Upper lobe of right lung (tissue), 1 donor: ENCODE results near the gene DUS1L. TPM values are rescaled to one million over a fixed set of nuclear protein-coding genes. Genes with fewer than 3 reads are reported as not detected.

Source experiments
- ATAC-seq: fragments of 200-7000 bp; cut with Tn5 transposase; one replicate; pipeline ENCODE4 v1.9.1; 2020; ENCODE audit warnings: mild to moderate bottlenecking, moderate library complexity
- DNase-seq: peaks from one replicate; pipeline ENCODE4 v3.0.0-alpha.2; 2020
- H3K27ac ChIP-seq: fragments of 200-600 bp; one replicate; pipeline ENCODE4 v1.8.0; 2022
- H3K27me3 ChIP-seq: fragments of 200-600 bp; one replicate; pipeline ENCODE4 v1.8.0; 2022; ENCODE audit warnings: mild to moderate bottlenecking
- H3K36me3 ChIP-seq: fragments of 200-600 bp; one replicate; pipeline ENCODE4 v1.8.0; 2022
- H3K4me1 ChIP-seq: fragments of 200-600 bp; one replicate; pipeline ENCODE4 v1.8.0; 2022
- H3K4me3 ChIP-seq: fragments of 200-600 bp; one replicate; pipeline ENCODE4 v1.8.0; 2022; ENCODE audit warnings: mild to moderate bottlenecking
- H3K9me3 ChIP-seq: fragments of 200-600 bp; one replicate; pipeline ENCODE4 v1.8.0; 2022
- CTCF ChIP-seq: fragments of 200-600 bp; IDR thresholded peaks from one replicate; pipeline ENCODE4 v1.8.0; 2022; ENCODE audit warnings: antibody characterized with exemption
- intact Hi-C: fragments of 100-400 bp; cut with DNase I; formaldehyde crosslinking; loops from one replicate; pipeline ENCODE4 v1.11.0; 2022
- total RNA-seq: library from RNA; stranded (reverse); fragmentation: NEBNext Ultra II Directional; extraction: Animal tissue kit (Norgen Biotek cat#: 25700); gene quantifications from one replicate; pipeline ENCODE4 v1.2.1, GENCODE V29; 2021
- donor health status: DM: no; HTN: yes; CAD: no; lungs with severe emphysema.

DUS1L gene
- total RNA-seq, 1 donor from 2014 or later, result 82.4 TPM

GRCh38 chr17:82112914-82113311 lies 47.3 kb upstream of the DUS1L start:
- no peak for TF ChIP-seq CTCF
- no peak for DNase-seq
- ATAC-seq, result peak; percentile 58

GRCh38 chr17:82112181-82112913 lies 46.7 kb upstream of the DUS1L start:
- Histone ChIP-seq H3K36me3 (no peaks in the 10 kb centered on the region), H3K27me3 (no peaks in the 10 kb centered on the region), H3K27ac (peak overlapping the region; percentile 71), H3K4me3 (peak overlapping the region; percentile 27), H3K4me1 (peaks cover 14% of the 10 kb centered on the region), H3K9me3 (no peaks in the 10 kb centered on the region)
- ATAC-seq, result peak; percentile 40
- intact Hi-C loops, result no loop called here
- peak; percentile 71 for DNase-seq
- TF ChIP-seq CTCF, result no peak

More at GRCh38 chr17:82112914-82113311, 47.3 kb upstream of the DUS1L start:
- H3K4me3 ChIP-seq, result peak overlapping the region; percentile 27
- no peaks in the 10 kb centered on the region for H3K9me3 ChIP-seq
- no peaks in the 10 kb centered on the region for H3K27me3 ChIP-seq
- H3K4me1 ChIP-seq, result peaks cover 9% of the 10 kb centered on the region
- peak overlapping the region; percentile 71 for H3K27ac ChIP-seq
- intact Hi-C loops, result no loop called here
- H3K36me3 ChIP-seq, result no peaks in the 10 kb centered on the region

GRCh38 chr17:82110298-82110697 lies 44.7 kb upstream of the DUS1L start:
- Histone ChIP-seq H3K36me3 (no peaks in the 10 kb centered on the region), H3K27me3 (no peaks in the 10 kb centered on the region), H3K9me3 (no peaks in the 10 kb centered on the region), H3K4me3 (no peak overlapping the region), H3K27ac (no peak overlapping the region), H3K4me1 (peaks cover 35% of the 10 kb centered on the region)
- no peak for DNase-seq
- no peak for TF ChIP-seq CTCF
- peak; percentile 5 for ATAC-seq
- intact Hi-C loops, result no loop called here

- Histone ChIP-seq H3K36me3 (no peaks in the 10 kb centered on the region), H3K27ac (no peak overlapping the region), H3K4me3 (no peak overlapping the region), H3K27me3 (no peaks in the 10 kb centered on the region), H3K9me3 (no peaks in the 10 kb centered on the region), H3K4me1 (peaks cover 38% of the 10 kb centered on the region)
- DNase-seq, result no peak
- intact Hi-C loops, result no loop called here
- no peak for TF ChIP-seq CTCF
- no peak for ATAC-seq
Measured at GRCh38 chr17:82108961-82109475, 43.4 kb upstream of the DUS1L start.

GRCh38 chr17:82108496-82108945 lies 42.9 kb upstream of the DUS1L start:
- H3K27ac ChIP-seq, result peak overlapping the region; percentile 90

More at GRCh38 chr17:82108496-82108945, 42.9 kb upstream of the DUS1L start:
- H3K9me3 ChIP-seq, result no peaks in the 10 kb centered on the region
- intact Hi-C loops, result no loop called here
- TF ChIP-seq CTCF, result no peak
- no peaks in the 10 kb centered on the region for H3K36me3 ChIP-seq
- DNase-seq (no peak), ATAC-seq (no peak)
- no peak overlapping the region for H3K4me3 ChIP-seq
- peaks cover 41% of the 10 kb centered on the region for H3K4me1 ChIP-seq
- H3K27me3 ChIP-seq, result no peaks in the 10 kb centered on the region
